ENCODE measurements around the gene PRKAR2A.
A peak's percentile ranks its signal among the peaks of the same experiment; 100 is the strongest.

PRKAR2A gene

GRCh38 chr3:48702320-48702920 lies 145.3 kb downstream of the PRKAR2A start:
- Histone ChIP-seq H3K9me3 (ENCODE audit: control insufficient read depth, insufficient read depth, low read depth, low read length) (no peaks in the 10 kb centered on the region), H3K27ac (ENCODE audit: extremely low read depth, low read depth, low read length) (no peak overlapping the region), H3K36me3 (ENCODE audit: control insufficient read depth in 2 of 2, insufficient read depth in 1 of 2, low read length in 2 of 2) (peaks cover 8 to 66% of the 10 kb centered on the region in 2 experiments; a peak in 2 of 3 replicates), H3K4me3 (ENCODE audit: low read depth, low read length) (no peak overlapping the region), H3K4me1 (ENCODE audit: control insufficient read depth, insufficient read depth, low read length) (no peaks in the 10 kb centered on the region)
- CTCF ChIA-PET = no interaction called here
- TF ChIP-seq HOXA7 (CRISPR knock-in tag; IDR thresholded peaks at IDR 0.05; ENCODE audit: borderline replicate concordance) (no peak), ZNF623 (tag by site-specific recombination; IDR thresholded peaks at IDR 0.05) (peak; percentile 76)
- POLR2A ChIA-PET = no interaction called here

DNA sequence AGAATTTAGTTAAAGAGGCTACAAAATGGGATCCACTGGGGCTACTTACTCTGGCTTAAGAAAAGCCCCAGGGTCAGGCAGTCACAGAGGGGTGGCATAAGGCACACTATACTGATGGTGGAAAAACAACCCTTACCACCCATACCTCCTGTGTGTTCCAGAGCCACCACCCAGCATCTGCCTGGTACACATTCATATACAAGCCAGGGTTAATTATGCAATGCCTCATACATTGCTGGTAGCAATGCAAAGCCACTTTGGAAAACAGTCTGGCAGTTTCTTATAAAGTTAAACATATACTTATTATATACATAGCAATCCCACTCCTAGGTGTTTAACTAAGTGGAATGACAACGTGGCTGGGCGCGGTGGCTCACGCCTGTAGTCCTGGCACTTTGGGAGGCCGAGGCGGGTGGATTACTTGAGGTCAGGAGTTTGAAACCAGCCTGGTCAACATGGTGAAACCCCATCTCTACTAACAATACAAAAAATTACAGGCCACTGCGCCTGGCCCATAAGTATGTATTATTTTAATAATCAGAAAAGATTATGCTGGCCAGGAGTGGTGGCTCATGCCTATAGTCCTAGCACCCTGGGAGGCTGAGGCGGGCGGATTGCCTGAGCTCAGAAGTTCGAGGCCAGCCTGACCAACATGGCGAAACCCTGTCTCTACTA lies 146.8 kb downstream of the PRKAR2A start:
- ChIA-PET CTCF (no interaction called here), POLR2A (no interaction called here)
- Histone ChIP-seq H3K27ac (ENCODE audit: extremely low read depth, low read depth, low read length) (no peak overlapping the region), H3K4me1 (ENCODE audit: control insufficient read depth, insufficient read depth, low read length) (no peaks in the 10 kb centered on the region), H3K36me3 (ENCODE audit: control insufficient read depth in 2 of 2, insufficient read depth in 1 of 2, low read length in 2 of 2) (peaks cover 5 to 59% of the 10 kb centered on the region in 2 experiments; a peak in 2 of 3 replicates), H3K4me3 (ENCODE audit: low read depth, low read length) (no peak overlapping the region), H3K9me3 (ENCODE audit: control insufficient read depth, insufficient read depth, low read depth, low read length) (no peaks in the 10 kb centered on the region)
- TF ChIP-seq GLI4 (tag by site-specific recombination; IDR thresholded peaks at IDR 0.05) = no peak
- TF ChIP-seq ZNF530 (tag by site-specific recombination; IDR thresholded peaks at IDR 0.05; ENCODE audit: low read depth) = no peak
- TF ChIP-seq ZNF521 (tag by site-specific recombination; IDR thresholded peaks at IDR 0.05) = no peak
- TF ChIP-seq SP2 (tag by site-specific recombination; IDR thresholded peaks at IDR 0.05) = no peak
- TF ChIP-seq KLF1 (tag by site-specific recombination; IDR thresholded peaks at IDR 0.05) = no peak
- no peak for TF ChIP-seq ZNF677 (tag by site-specific recombination; IDR thresholded peaks at IDR 0.05)
- no peak for TF ChIP-seq ZNF624 (tag by site-specific recombination; IDR thresholded peaks at IDR 0.05)
- TF ChIP-seq, protein P1, sequence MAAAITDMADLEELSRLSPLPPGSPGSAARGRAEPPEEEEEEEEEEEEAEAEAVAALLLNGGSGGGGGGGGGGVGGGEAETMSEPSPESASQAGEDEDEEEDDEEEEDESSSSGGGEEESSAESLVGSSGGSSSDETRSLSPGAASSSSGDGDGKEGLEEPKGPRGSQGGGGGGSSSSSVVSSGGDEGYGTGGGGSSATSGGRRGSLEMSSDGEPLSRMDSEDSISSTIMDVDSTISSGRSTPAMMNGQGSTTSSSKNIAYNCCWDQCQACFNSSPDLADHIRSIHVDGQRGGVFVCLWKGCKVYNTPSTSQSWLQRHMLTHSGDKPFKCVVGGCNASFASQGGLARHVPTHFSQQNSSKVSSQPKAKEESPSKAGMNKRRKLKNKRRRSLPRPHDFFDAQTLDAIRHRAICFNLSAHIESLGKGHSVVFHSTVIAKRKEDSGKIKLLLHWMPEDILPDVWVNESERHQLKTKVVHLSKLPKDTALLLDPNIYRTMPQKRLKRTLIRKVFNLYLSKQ (tag by site-specific recombination; IDR thresholded peaks at IDR 0.05; ENCODE audit: borderline replicate concordance) = no peak
- no peak for TF ChIP-seq INSM2 (tag by site-specific recombination; IDR thresholded peaks at IDR 0.05)
- TF ChIP-seq ZNF16 (tag by site-specific recombination; IDR thresholded peaks at IDR 0.05; ENCODE audit: low read depth) = no peak
- TF ChIP-seq PRDM1 (tag by site-specific recombination; IDR thresholded peaks at IDR 0.05) = no peak
- no peak for TF ChIP-seq BCL11B (tag by site-specific recombination; IDR thresholded peaks at IDR 0.05; ENCODE audit: low read depth)
- TF ChIP-seq ZNF623 (tag by site-specific recombination; IDR thresholded peaks at IDR 0.05) = no peak
- no peak for TF ChIP-seq ZNF292 (tag by site-specific recombination; IDR thresholded peaks at IDR 0.05; ENCODE audit: borderline replicate concordance, low read depth)

- H3K36me3 ChIP-seq (ENCODE audit: control insufficient read depth in 2 of 2, insufficient read depth in 1 of 2, low read length in 2 of 2) = peaks cover 8 to 65% of the 10 kb centered on the region in 2 experiments; a peak in 2 of 3 replicates
- CTCF ChIA-PET = interaction anchor here (0.7 to 1.0 kb wide), 2 partner anchors 31 to 387 kb away, joined by 3 read pairs; no protein-coding TSS in a partner anchor
- no peak overlapping the region for H3K4me3 ChIP-seq (ENCODE audit: low read depth, low read length)
- H3K27ac ChIP-seq (ENCODE audit: extremely low read depth, low read depth, low read length) = no peak overlapping the region
- TF ChIP-seq HOXD13 (CRISPR knock-in tag; IDR thresholded peaks at IDR 0.05; ENCODE audit: borderline replicate concordance) (no peak), MZF1 (tag by site-specific recombination; IDR thresholded peaks at IDR 0.05; ENCODE audit: borderline replicate concordance) (no peak), HOXA7 (CRISPR knock-in tag; IDR thresholded peaks at IDR 0.05; ENCODE audit: borderline replicate concordance) (no peak), INSM2 (tag by site-specific recombination; IDR thresholded peaks at IDR 0.05) (no peak)
- peaks cover 5% of the 10 kb centered on the region for H3K4me1 ChIP-seq (ENCODE audit: control insufficient read depth, insufficient read depth, low read length)
- POLR2A ChIA-PET = no interaction called here
- H3K9me3 ChIP-seq (ENCODE audit: control insufficient read depth, insufficient read depth, low read depth, low read length) = no peaks in the 10 kb centered on the region
Measured at GRCh38 chr3:48698891-48699290, 148.8 kb downstream of the PRKAR2A start.

All from HEK293 (cell line).